HCT116 (cell line): ENCODE measurements around the gene CTBS. TPM values are rescaled to one million over a fixed set of nuclear protein-coding genes. Genes with fewer than 3 reads are reported as not detected.

Experiments
- ATAC-seq: fragments of 200-7000 bp; cut with Tn5 transposase; 2 replicates; pipeline ENCODE4 v1.9.1; 2020; ENCODE audit warnings: mild to moderate bottlenecking, moderate library complexity
- BruUV-seq: library from RNA; stranded (reverse); fragments of 400-500 nt; replicated peaks from 2 replicates; lab custom pipeline; 2021; lab: Mats Ljungman, UMichigan
- CTCF ChIA-PET: fragments of 300-600 bp; sonication (Branson Sonifier 250); formaldehyde crosslinking; loops from one replicate; lab custom pipeline; 2021; ENCODE audit warnings: antibody characterized with exemption; lab: Charles Lee
- POLR2A ChIA-PET: fragments of 300-600, 350-600 bp; sonication (Branson Sonifier 250); formaldehyde crosslinking; loops from one replicate; lab custom pipeline; 2021; ENCODE audit warnings: antibody characterized with exemption; lab: Charles Lee
- RAD21 ChIA-PET, 2 experiments: fragments of 300-600 bp; sonication (Branson Sonifier 250); formaldehyde crosslinking; loops; one replicate each; lab custom pipeline; 2023; ENCODE audit warnings: low total read pairs in 2 of 2; ENCODE audit not compliant: uncharacterized antibody in 2 of 2, unreplicated experiment in 2 of 2, low non-redundant PET in 1 of 2; lab: Charles Lee
- DNase-seq: peaks from one replicate; pipeline ENCODE4 v3.0.0-alpha.2; 2010; ENCODE audit warnings: low read depth, low spot score
- H2AFZ ChIP-seq: fragments of 200-600 bp; shearing (Covaris generic), sonication (generic); 2 replicates; pipeline ENCODE4 v1.6.1; 2017; ENCODE audit warnings: low read depth, mixed run types, mixed read lengths, antibody characterized with exemption, low read length; ENCODE audit not compliant: poor library complexity, severe bottlenecking
- H3K27ac ChIP-seq: 2 replicates; pipeline ENCODE4 v1.5.1; 2012; ENCODE audit warnings: low read depth, low read length
- H3K27me3 ChIP-seq: fragments of 200-600 bp; sonication (generic); 2 replicates; pipeline ENCODE4 v1.6.1; 2016; ENCODE audit warnings: mixed run types, low read length, mixed read lengths; ENCODE audit not compliant: insufficient read depth
- H3K36me3 ChIP-seq, 2 experiments: fragments of 200-500 bp in 1 of 2; fragments of 200-600 bp in 1 of 2; sonication (Bioruptor generic) in 1 of 2; sonication (generic) in 1 of 2; 2 replicates each; pipeline versions ENCODE4 v1.5.1 to v1.6.1; 2014 to 2016; ENCODE audit warnings: low read length in 2 of 2, inconsistent platforms in 1 of 2, mixed read lengths in 1 of 2, mixed run types in 1 of 2; ENCODE audit not compliant: insufficient read depth in 2 of 2, control insufficient read depth in 1 of 2
- H3K4me1 ChIP-seq, 2 experiments: fragments of 200-600 bp in 1 of 2; sonication (generic) in 1 of 2; 2 replicates each; pipeline versions ENCODE4 v1.5.1 to v1.6.1; 2012 to 2017; ENCODE audit warnings: low read length in 2 of 2, inconsistent platforms in 1 of 2, mild to moderate bottlenecking in 1 of 2, mixed read lengths in 1 of 2, mixed run types in 1 of 2, moderate library complexity in 1 of 2; ENCODE audit not compliant: insufficient read depth in 2 of 2, control insufficient read depth in 1 of 2
- H3K4me2 ChIP-seq: fragments of 200-600 bp; sonication (generic); 2 replicates; pipeline ENCODE4 v1.6.1; 2017; ENCODE audit warnings: mixed run types, low read length, mixed read lengths
- H3K4me3 ChIP-seq, 2 experiments: fragments of 200-600 bp in 1 of 2; sonication (generic) in 1 of 2; replicated peaks in 1 of 2; 2 replicates each; pipeline ENCODE4 v1.5.1; 2011 to 2016; ENCODE audit warnings: low read length in 2 of 2, control low read depth in 1 of 2, low read depth in 1 of 2, mild to moderate bottlenecking in 1 of 2, mixed read lengths in 1 of 2, mixed run types in 1 of 2
- H3K79me2 ChIP-seq: fragments of 200-600 bp; sonication (generic); 2 replicates; pipeline ENCODE4 v1.6.1; 2017; ENCODE audit warnings: mild to moderate bottlenecking, mixed run types, low read length, moderate library complexity, mixed read lengths; ENCODE audit not compliant: insufficient read depth
- H3K9ac ChIP-seq: fragments of 200-600 bp; sonication (generic); 2 replicates; pipeline ENCODE4 v1.6.1; 2016; ENCODE audit warnings: low read length, mixed read lengths
- H3K9me2 ChIP-seq: fragments of 200-600 bp; sonication (generic), shearing (Covaris generic); 2 replicates; pipeline ENCODE4 v1.6.1; 2017; ENCODE audit warnings: mixed run types, mild to moderate bottlenecking, moderate library complexity; ENCODE audit not compliant: insufficient read depth
- H3K9me3 ChIP-seq, 2 experiments: fragments of 200-500 bp in 1 of 2; fragments of 200-600 bp in 1 of 2; sonication (Bioruptor generic) in 1 of 2; sonication (generic) in 1 of 2; 2 replicates each; pipeline ENCODE4 v1.6.1; 2014 to 2017; ENCODE audit warnings: low read length in 2 of 2, mixed read lengths in 2 of 2, inconsistent platforms in 1 of 2, low read depth in 1 of 2, mild to moderate bottlenecking in 1 of 2, mixed run types in 1 of 2, moderate library complexity in 1 of 2; ENCODE audit not compliant: control insufficient read depth in 1 of 2, insufficient read depth in 1 of 2
- H4K20me1 ChIP-seq: fragments of 200-600 bp; sonication (generic), shearing (Covaris generic); 2 replicates; pipeline ENCODE4 v1.6.1; 2017; ENCODE audit warnings: mixed run types, mild to moderate bottlenecking, moderate library complexity; ENCODE audit not compliant: insufficient read depth
- CEBPB ChIP-seq: IDR thresholded peaks from 2 replicates; pipeline ENCODE4 v1.6.1; 2012; ENCODE audit warnings: low read depth
- ELF1 ChIP-seq: IDR thresholded peaks from 2 replicates; pipeline ENCODE4 v1.6.1; 2012; ENCODE audit warnings: low read depth, borderline replicate concordance
- FOSL1 ChIP-seq: IDR thresholded peaks from 2 replicates; pipeline ENCODE4 v1.6.1; 2012; ENCODE audit warnings: low read depth
- JUND ChIP-seq: IDR thresholded peaks from 2 replicates; pipeline ENCODE4 v1.6.1; 2012
- POLR2A ChIP-seq: IDR thresholded peaks from 2 replicates; pipeline ENCODE4 v1.7.0; 2011; ENCODE audit warnings: borderline replicate concordance; ENCODE audit not compliant: insufficient read depth, insufficient read length; ENCODE audit errors: extremely low read depth
- POLR2AphosphoS5 ChIP-seq: IDR thresholded peaks from 2 replicates; pipeline ENCODE4 v1.6.1; 2011; ENCODE audit warnings: mild to moderate bottlenecking, low read depth, low read length, moderate library complexity
- RAD21 ChIP-seq: IDR thresholded peaks from 2 replicates; pipeline ENCODE4 v1.6.1; 2012; ENCODE audit warnings: low read depth, mild to moderate bottlenecking
- YY1 ChIP-seq: IDR thresholded peaks from 2 replicates; pipeline ENCODE4 v1.6.1; 2011; ENCODE audit warnings: low read length, low read depth, moderate library complexity, mild to moderate bottlenecking; ENCODE audit not compliant: insufficient replicate concordance; ENCODE audit errors: extremely low read depth
- ZFX ChIP-seq: fragments of 450-650 bp; IDR thresholded peaks from 2 replicates; pipeline ENCODE4 v1.6.1; 2017
- ZNF274 ChIP-seq: fragments of 200-500 bp; sonication (Bioruptor generic); IDR thresholded peaks from 2 replicates; pipeline ENCODE4 v1.6.1; 2014; ENCODE audit warnings: mild to moderate bottlenecking, low read depth, low read length, inconsistent platforms
- intact Hi-C: fragments of 100-400 bp; cut with micrococcal nuclease; formaldehyde crosslinking; loops from 2 replicates; pipeline ENCODE4 v1.10.0; 2022
- total RNA-seq: library from RNA; stranded (reverse); gene quantifications from one replicate; pipeline ENCODE4 v1.2.1, GENCODE V29; 2021; ENCODE audit not compliant: unreplicated experiment
- TF ChIP-seq, protein P1 (sequence below), 3 experiments: fragments of 200-600 bp in 1 of 3; sonication (generic) in 1 of 3; IDR thresholded peaks in 2 of 3; conservative IDR thresholded peaks in 1 of 3; 2 replicates each; pipeline ENCODE4 v1.5.1; 2012 to 2017; ENCODE audit warnings: low read depth in 2 of 3, low read length in 2 of 3, antibody characterized with exemption in 1 of 3, borderline replicate concordance in 1 of 3, control low read depth in 1 of 3, mild to moderate bottlenecking in 1 of 3, mixed read lengths in 1 of 3, mixed run types in 1 of 3, moderate library complexity in 1 of 3; ENCODE audit not compliant: insufficient read depth in 1 of 3
- TF ChIP-seq, protein P2 (sequence below): IDR thresholded peaks from 2 replicates; pipeline ENCODE4 v1.6.1; 2012

Gene CTBS
- total RNA-seq, 1 experiment from 2014 or later: 19.5 TPM

DNA sequence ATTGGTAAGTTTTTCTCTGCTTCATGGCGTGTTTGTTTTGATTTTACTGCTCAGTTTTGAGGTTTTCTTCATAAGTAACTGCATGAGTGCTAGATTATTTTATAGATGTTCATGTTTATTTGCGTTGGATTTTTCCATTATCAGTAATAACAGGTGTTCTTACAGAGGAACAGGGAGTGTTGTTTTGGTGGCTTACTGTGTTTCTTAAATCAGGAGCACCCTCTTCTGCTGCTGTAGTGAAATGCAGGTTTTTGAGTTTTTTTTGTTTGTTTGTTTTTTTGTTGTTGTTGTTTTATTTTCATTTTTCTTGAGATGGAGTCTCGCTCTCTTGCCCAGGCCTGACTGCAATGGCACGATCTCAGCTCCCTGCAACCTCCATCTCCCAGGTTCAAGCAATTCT lies 32.6 kb downstream of the CTBS start:
- CTCF ChIA-PET: interaction anchor here (0.9 kb wide), 1 partner anchor 99 kb away, joined by 3 read pairs; no protein-coding TSS in a partner anchor
- Histone ChIP-seq H2AFZ (no peak overlapping the region), H4K20me1 (no peaks in the 10 kb centered on the region), H3K9me3 (no peaks in the 10 kb centered on the region), H3K4me1 (peaks cover 0 to 2% of the 10 kb centered on the region in 2 experiments; a peak in 1 of 4 replicates), H3K9ac (no peak overlapping the region), H3K4me3 (no peak overlapping the region), H3K79me2 (no peaks in the 10 kb centered on the region), H3K27ac (no peak overlapping the region), H3K9me2 (no peaks in the 10 kb centered on the region), H3K4me2 (no peak overlapping the region), H3K27me3 (no peaks in the 10 kb centered on the region), H3K36me3 (no peaks in the 10 kb centered on the region)
- no TSS peak for BruUV-seq
- RAD21 ChIA-PET: interaction anchor here in 1 of 2 experiments (0.7 kb wide), 1 partner anchor 579 kb away, joined by 3 read pairs; no protein-coding TSS in a partner anchor
- TF ChIP-seq CEBPB: no peak
- TF ChIP-seq, protein P1, sequence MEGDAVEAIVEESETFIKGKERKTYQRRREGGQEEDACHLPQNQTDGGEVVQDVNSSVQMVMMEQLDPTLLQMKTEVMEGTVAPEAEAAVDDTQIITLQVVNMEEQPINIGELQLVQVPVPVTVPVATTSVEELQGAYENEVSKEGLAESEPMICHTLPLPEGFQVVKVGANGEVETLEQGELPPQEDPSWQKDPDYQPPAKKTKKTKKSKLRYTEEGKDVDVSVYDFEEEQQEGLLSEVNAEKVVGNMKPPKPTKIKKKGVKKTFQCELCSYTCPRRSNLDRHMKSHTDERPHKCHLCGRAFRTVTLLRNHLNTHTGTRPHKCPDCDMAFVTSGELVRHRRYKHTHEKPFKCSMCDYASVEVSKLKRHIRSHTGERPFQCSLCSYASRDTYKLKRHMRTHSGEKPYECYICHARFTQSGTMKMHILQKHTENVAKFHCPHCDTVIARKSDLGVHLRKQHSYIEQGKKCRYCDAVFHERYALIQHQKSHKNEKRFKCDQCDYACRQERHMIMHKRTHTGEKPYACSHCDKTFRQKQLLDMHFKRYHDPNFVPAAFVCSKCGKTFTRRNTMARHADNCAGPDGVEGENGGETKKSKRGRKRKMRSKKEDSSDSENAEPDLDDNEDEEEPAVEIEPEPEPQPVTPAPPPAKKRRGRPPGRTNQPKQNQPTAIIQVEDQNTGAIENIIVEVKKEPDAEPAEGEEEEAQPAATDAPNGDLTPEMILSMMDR (IDR thresholded peaks at IDR 0.05 in 2 of 3, conservative IDR thresholded peaks at IDR 0.05 in 1 of 3; ENCODE audit: borderline replicate concordance in 1 of 3, insufficient read depth in 1 of 3, low read depth in 2 of 3, low read length in 2 of 3): peak; percentile 30 to 57 (median 57); a peak in 4 of 6 replicates
- peak; percentile 79 for TF ChIP-seq RAD21
- no peak for TF ChIP-seq ELF1
- TF ChIP-seq YY1: no peak
- no peak for TF ChIP-seq FOSL1
- DNase-seq (peak; percentile 18), ATAC-seq (no peak)
- intact Hi-C loops: loop anchor here (2.0 to 5.0 kb wide), 2 partner anchors 99 to 401 kb away; no protein-coding TSS in a partner anchor
- POLR2A ChIA-PET: no interaction called here

DNA sequence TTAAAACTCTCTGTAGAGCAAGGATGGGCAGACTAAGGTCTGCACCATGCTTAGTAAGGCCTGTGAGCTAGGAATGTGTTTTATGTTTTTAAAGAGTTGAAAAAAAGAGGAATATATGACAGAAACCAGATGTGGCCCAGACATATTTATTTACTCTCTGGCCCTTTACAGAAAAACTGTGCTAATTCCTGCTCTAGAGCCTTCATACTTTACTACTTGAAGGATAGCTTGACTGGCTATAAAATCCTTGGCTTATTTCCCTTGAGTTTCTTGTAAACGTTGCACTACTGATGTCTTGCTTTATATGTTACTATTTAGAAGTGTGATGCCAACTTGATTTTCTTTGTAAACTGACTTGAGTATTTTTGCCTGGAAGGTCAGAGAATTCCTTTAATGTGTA lies 33.5 kb downstream of the CTBS start:
- RAD21 ChIA-PET: interaction anchor here in 1 of 2 experiments (0.9 kb wide), 1 partner anchor 399 kb away, joined by 3 read pairs; no protein-coding TSS in a partner anchor
- H3K9ac ChIP-seq: no peak overlapping the region
- ATAC-seq: no peak
- TF ChIP-seq POLR2A (no peak), ZNF274 (no peak), ZFX (no peak), POLR2AphosphoS5 (no peak), JUND (no peak), ELF1 (no peak), YY1 (no peak), RAD21 (no peak)
- TF ChIP-seq, protein P2, sequence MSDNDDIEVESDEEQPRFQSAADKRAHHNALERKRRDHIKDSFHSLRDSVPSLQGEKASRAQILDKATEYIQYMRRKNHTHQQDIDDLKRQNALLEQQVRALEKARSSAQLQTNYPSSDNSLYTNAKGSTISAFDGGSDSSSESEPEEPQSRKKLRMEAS: no peak
- TF ChIP-seq, protein P1 (IDR thresholded peaks at IDR 0.05 in 2 of 3, conservative IDR thresholded peaks at IDR 0.05 in 1 of 3; ENCODE audit: borderline replicate concordance in 1 of 3, insufficient read depth in 1 of 3, low read depth in 2 of 3, low read length in 2 of 3): no peak

More for the DNA sequence above, 33.5 kb downstream of the CTBS start:
- Histone ChIP-seq H3K9me2 (no peaks in the 10 kb centered on the region), H3K4me2 (no peak overlapping the region), H3K79me2 (no peaks in the 10 kb centered on the region), H3K9me3 (no peaks in the 10 kb centered on the region), H3K27ac (no peak overlapping the region), H3K36me3 (no peaks in the 10 kb centered on the region), H4K20me1 (no peaks in the 10 kb centered on the region), H3K27me3 (no peaks in the 10 kb centered on the region), H2AFZ (no peak overlapping the region), H3K4me3 (no peak overlapping the region), H3K4me1 (peaks cover 0 to 2% of the 10 kb centered on the region in 2 experiments; a peak in 1 of 4 replicates)
- no peak for DNase-seq
- intact Hi-C loops: loop anchor here (2.0 to 5.0 kb wide), 2 partner anchors 98 to 400 kb away; no protein-coding TSS in a partner anchor
- CTCF ChIA-PET: interaction anchor here (1.2 kb wide), 1 partner anchor 98 kb away, joined by 3 read pairs; no protein-coding TSS in a partner anchor
- no TSS peak for BruUV-seq
- POLR2A ChIA-PET: interaction anchor here (1.3 kb wide), 1 partner anchor 35 kb away, joined by 3 read pairs; the partner anchor contains the start of gene SPATA1
